H1 (cell line): ENCODE measurements around the gene THRB. TPM values are rescaled to one million over a fixed set of nuclear protein-coding genes. Genes with fewer than 3 reads are reported as not detected.

Experiments used
- CTCF ChIA-PET: fragments of 300-600 bp; sonication (Branson Sonifier 250); formaldehyde crosslinking; loops from one replicate; lab custom pipeline; 2021; ENCODE audit not compliant: partially characterized antibody; lab: Charles Lee
- POLR2A ChIA-PET: fragments of 300-600 bp; sonication (Branson Sonifier 250); formaldehyde crosslinking; loops from one replicate; lab custom pipeline; 2021; ENCODE audit warnings: inconsistent platforms; ENCODE audit not compliant: partially characterized antibody; lab: Charles Lee
- DNase-seq, 2 experiments: peaks; one replicate each; pipeline versions ENCODE4 v3.0.0 to v3.0.0-alpha.2; 2010 to 2022; ENCODE audit warnings: low spot score in 2 of 2, low read depth in 1 of 2, mixed read lengths in 1 of 2
- FAIRE-seq: peaks from 2 replicates; lab custom pipeline; 2011; peaks lifted over from hg19 to GRCh38; lab: Jason Lieb, UNC
- H2AFZ ChIP-seq: 2 replicates; pipeline ENCODE4 v1.8.1; 2012; ENCODE audit warnings: low read length, inconsistent platforms
- H2AK5ac ChIP-seq: 2 replicates; pipeline ENCODE4 v1.6.1; 2013; ENCODE audit warnings: low read depth, low read length
- H2BK120ac ChIP-seq: replicated peaks from 2 replicates; pipeline ENCODE3; 2013; ENCODE audit warnings: low read depth, low read length, inconsistent platforms
- H2BK12ac ChIP-seq: 2 replicates; pipeline ENCODE4 v1.6.1; 2013; ENCODE audit warnings: low read depth, low read length
- H2BK15ac ChIP-seq: 2 replicates; pipeline ENCODE4 v1.6.1; 2013; ENCODE audit warnings: low read length
- H2BK20ac ChIP-seq: 2 replicates; pipeline ENCODE4 v1.6.1; 2013; ENCODE audit warnings: low read length
- H2BK5ac ChIP-seq: 2 replicates; pipeline ENCODE4 v1.6.1; 2013; ENCODE audit warnings: low read depth, low read length
- H3K14ac ChIP-seq: 2 replicates; pipeline ENCODE4 v1.6.1; 2013; ENCODE audit warnings: inconsistent platforms; ENCODE audit not compliant: insufficient read length
- H3K18ac ChIP-seq: 2 replicates; pipeline ENCODE4 v1.6.1; 2013; ENCODE audit warnings: low read length; ENCODE audit errors: extremely low read depth
- H3K23ac ChIP-seq: 2 replicates; pipeline ENCODE4 v1.6.1; 2013; ENCODE audit warnings: inconsistent platforms; ENCODE audit not compliant: insufficient read length
- H3K23me2 ChIP-seq: 2 replicates; pipeline ENCODE4 v1.6.1; 2013; ENCODE audit warnings: low read depth, low read length
- H3K27ac ChIP-seq: 2 replicates; pipeline ENCODE4 v1.6.1; 2011; ENCODE audit warnings: low read depth, low read length, inconsistent platforms
- H3K27me3 ChIP-seq, 4 experiments: replicated peaks in 1 of 4; 1 replicate in 1 of 4; 2 replicates in 3 of 4; pipeline versions ENCODE4 v1.6.1 to v1.8.1; 2011 to 2013; ENCODE audit warnings: low read length in 3 of 4, mild to moderate bottlenecking in 3 of 4, inconsistent platforms in 2 of 4, mixed read lengths in 2 of 4, moderate library complexity in 1 of 4; ENCODE audit not compliant: control insufficient read depth in 3 of 4, insufficient read depth in 3 of 4; ENCODE audit errors: extremely low read depth in 1 of 4
- H3K36me3 ChIP-seq, 4 experiments: 2 replicates each; pipeline versions ENCODE4 v1.6.1 to v1.8.1; 2011 to 2013; ENCODE audit warnings: mild to moderate bottlenecking in 4 of 4, low read length in 3 of 4, moderate library complexity in 2 of 4, control low read depth in 1 of 4, inconsistent platforms in 1 of 4; ENCODE audit not compliant: insufficient read depth in 4 of 4, control insufficient read depth in 2 of 4
- H3K4ac ChIP-seq: replicated peaks from 2 replicates; pipeline ENCODE3; 2013; ENCODE audit warnings: low read length, low read depth, mixed read lengths, inconsistent platforms; ENCODE audit not compliant: insufficient read length
- H3K4me1 ChIP-seq, 4 experiments: replicated peaks in 1 of 4; 1 replicate in 1 of 4; 2 replicates in 3 of 4; pipeline versions ENCODE4 v1.6.1 to v1.8.1; 2011 to 2013; ENCODE audit warnings: low read length in 3 of 4, inconsistent platforms in 2 of 4, mixed read lengths in 1 of 4; ENCODE audit not compliant: insufficient read depth in 4 of 4, control insufficient read depth in 3 of 4
- H3K4me2 ChIP-seq, 2 experiments: 2 replicates each; pipeline versions ENCODE4 v1.6.1 to v1.8.1; 2011 to 2013; ENCODE audit warnings: low read depth in 2 of 2, low read length in 2 of 2, control low read depth in 1 of 2, inconsistent platforms in 1 of 2, mild to moderate bottlenecking in 1 of 2; ENCODE audit not compliant: insufficient read depth in 1 of 2
- H3K4me3 ChIP-seq, 4 experiments: fragments of 200-600, 300-600 bp in 1 of 4; sonication (generic), shearing (Covaris generic), sonication (Bioruptor Twin) in 1 of 4; 2 replicates each; pipeline versions ENCODE4 v1.5.1 to v1.8.1; 2011 to 2016; ENCODE audit warnings: low read length in 4 of 4, low read depth in 3 of 4, control low read depth in 2 of 4, inconsistent platforms in 2 of 4, mild to moderate bottlenecking in 2 of 4, mixed read lengths in 1 of 4, moderate library complexity in 1 of 4; ENCODE audit not compliant: insufficient read depth in 2 of 4; ENCODE audit errors: extremely low read depth in 1 of 4
- H3K56ac ChIP-seq: replicated peaks from 2 replicates; pipeline ENCODE3; 2013; ENCODE audit warnings: low read depth, mild to moderate bottlenecking, mixed read lengths, low read length, inconsistent platforms; ENCODE audit not compliant: insufficient read length
- H3K79me1 ChIP-seq: 2 replicates; pipeline ENCODE4 v1.6.1; 2013; ENCODE audit warnings: low read depth, low read length, control low read depth
- H3K79me2 ChIP-seq, 2 experiments: 2 replicates each; pipeline versions ENCODE4 v1.6.1 to v1.8.1; 2012 to 2013; ENCODE audit warnings: low read length in 2 of 2, mild to moderate bottlenecking in 2 of 2, inconsistent platforms in 1 of 2; ENCODE audit not compliant: insufficient read depth in 2 of 2, control insufficient read depth in 1 of 2
- H3K9ac ChIP-seq, 4 experiments: replicated peaks in 1 of 4; 1 replicate in 1 of 4; 2 replicates in 3 of 4; pipeline versions ENCODE4 v1.6.1 to v1.8.1; 2011 to 2013; ENCODE audit warnings: low read depth in 3 of 4, low read length in 3 of 4, control low read depth in 2 of 4, mild to moderate bottlenecking in 2 of 4, moderate library complexity in 2 of 4, inconsistent platforms in 1 of 4; ENCODE audit errors: extremely low read depth in 1 of 4
- H3K9me3 ChIP-seq, 2 experiments: 2 replicates each; pipeline versions ENCODE4 v1.6.1 to v1.8.1; 2012 to 2013; ENCODE audit warnings: mild to moderate bottlenecking in 2 of 2, moderate library complexity in 2 of 2, control low read depth in 1 of 2, inconsistent platforms in 1 of 2, low read depth in 1 of 2, low read length in 1 of 2, mixed read lengths in 1 of 2; ENCODE audit not compliant: insufficient read depth in 2 of 2
- H4K20me1 ChIP-seq, 2 experiments: replicated peaks in 1 of 2; 2 replicates each; pipeline versions ENCODE3 to v1.8.1; 2011 to 2013; ENCODE audit warnings: inconsistent platforms in 2 of 2, low read length in 2 of 2, mild to moderate bottlenecking in 1 of 2; ENCODE audit not compliant: insufficient read depth in 2 of 2, control insufficient read depth in 1 of 2
- H4K5ac ChIP-seq: 2 replicates; pipeline ENCODE4 v1.6.1; 2013; ENCODE audit warnings: low read length, low read depth, mixed read lengths, inconsistent platforms; ENCODE audit not compliant: insufficient read length
- H4K8ac ChIP-seq: 2 replicates; pipeline ENCODE4 v1.8.0; 2013; ENCODE audit warnings: mild to moderate bottlenecking, moderate library complexity, low read length, inconsistent platforms; ENCODE audit not compliant: insufficient read depth; ENCODE audit errors: extremely low read depth
- H4K91ac ChIP-seq: replicated peaks from 2 replicates; pipeline ENCODE3; 2013; ENCODE audit warnings: low read length, mixed read lengths, inconsistent platforms; ENCODE audit not compliant: insufficient read length
- CBX5 ChIP-seq: fragments of 300-800, 300-1000 bp; sonication (generic); IDR thresholded peaks from 2 replicates; pipeline ENCODE4 v1.7.1; 2016; ENCODE audit warnings: antibody characterized with exemption, low read length, low read depth
- CTBP2 ChIP-seq: IDR thresholded peaks from 2 replicates; pipeline ENCODE4 v1.7.0; 2011; ENCODE audit warnings: borderline replicate concordance, mild to moderate bottlenecking, moderate library complexity, mixed read lengths, low read length; ENCODE audit not compliant: insufficient read depth, insufficient read length
- JUN ChIP-seq: IDR thresholded peaks from 2 replicates; pipeline ENCODE4 v1.6.1; 2011; ENCODE audit warnings: low read depth, mild to moderate bottlenecking, improper control_type of control experiment, low read length
- KDM1A ChIP-seq: fragments of 200-600, 300-600 bp; sonication (generic); IDR thresholded peaks from 2 replicates; pipeline ENCODE4 v1.7.1; 2016; ENCODE audit warnings: mild to moderate bottlenecking, low read length, borderline replicate concordance
- NRF1 ChIP-seq: IDR thresholded peaks from 2 replicates; pipeline ENCODE4 v1.6.1; 2011; ENCODE audit warnings: mild to moderate bottlenecking, low read depth, low read length, improper control_type of control experiment
- RNF2 ChIP-seq: fragments of 200-900, 300-1000 bp; sonication (generic); IDR thresholded peaks from 2 replicates; pipeline ENCODE4 v1.7.1; 2016; ENCODE audit warnings: borderline replicate concordance, low read depth, mild to moderate bottlenecking, antibody characterized with exemption, low read length; ENCODE audit not compliant: poor library complexity, severe bottlenecking; ENCODE audit errors: missing control alignments
- SRF ChIP-seq: IDR thresholded peaks from 2 replicates; pipeline ENCODE4 v1.6.1; 2011; ENCODE audit warnings: mild to moderate bottlenecking, low read depth, low read length, moderate library complexity
- WGBS, 2 experiments: shearing (Covaris generic) in 1 of 2; methylation state at CpG; one replicate each; pipeline versions ENCODE4 v1.1.6 to v1.1.7; 2013 to 2015; ENCODE audit warnings: low lambda C conversion rate in 2 of 2, mixed read lengths in 2 of 2, inconsistent platforms in 1 of 2, low coverage in 1 of 2, missing lambda C conversion rate in 1 of 2; ENCODE audit not compliant: insufficient replicate concordance in 2 of 2, insufficient coverage in 1 of 2, insufficient read length in 1 of 2; ENCODE audit errors: extremely low coverage in 1 of 2, missing lambda C conversion rate in 1 of 2; 5-methylcytosine and 5-hydroxymethylcytosine counted together
- polyA plus RNA-seq, 7 experiments: library from polyadenylated mRNA; depleted of rRNA in 3 of 7; stranded (reverse) in 5 of 7; unstranded in 2 of 7; fragments of >200 nt in 5 of 7; fragments of 200-250 nt in 2 of 7; gene quantifications; 1 replicate in 5 of 7; 2 replicates in 1 of 7; 4 replicates in 1 of 7; pipeline versions ENCODE4 v1.2.1 to v1.2.3, GENCODE V29; 2011 to 2013; ENCODE audit warnings: missing spikeins in 2 of 7, mixed read lengths in 2 of 7
- total RNA-seq: library from RNA; stranded (reverse); fragmentation: NEBNext Ultra II Directional; extraction: Animal tissue kit (Norgen Biotek cat#: 25700); gene quantifications from 2 replicates; pipeline ENCODE4 v1.2.1, GENCODE V29; 2021

THRB gene
- total and polyA plus RNA-seq, 2 of the 8 experiments (the other 6 are each of a cell fraction or from before 2014, with no cell fraction given): 0.98 to 3.9 TPM

DNA sequence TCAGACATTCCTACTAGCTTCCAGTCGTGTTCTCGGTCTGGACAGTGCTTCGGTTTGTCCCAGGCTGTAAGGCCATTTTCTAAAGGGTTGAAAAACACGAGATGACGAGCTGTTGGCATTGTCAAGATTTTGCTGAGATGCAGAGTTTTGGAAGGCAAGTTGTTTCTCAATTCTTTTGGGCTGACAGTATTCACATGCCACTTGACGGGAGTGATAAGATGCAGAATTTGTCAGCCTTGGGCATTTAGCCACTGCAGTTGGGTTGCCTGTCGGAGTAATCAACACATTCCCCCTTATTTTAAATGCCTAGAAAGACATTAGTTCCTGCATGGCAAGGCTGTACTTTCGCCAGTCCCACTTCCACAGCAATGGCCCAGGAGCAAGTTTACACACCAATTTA, 304.4 kb downstream of the THRB start:
- no peak for FAIRE-seq
- Histone ChIP-seq H2AK5ac (no peak overlapping the region), H2AFZ (no peak overlapping the region), H3K23ac (no peak overlapping the region), H3K4me1 (no peaks in the 10 kb centered on the region), H4K20me1 (no peaks in the 10 kb centered on the region), H3K23me2 (no peaks in the 10 kb centered on the region), H2BK12ac (no peak overlapping the region), H4K91ac (no peak overlapping the region), H3K4me2 (no peak overlapping the region), H2BK120ac (no peak overlapping the region), H4K8ac (no peak overlapping the region), H3K27me3 (no peaks in the 10 kb centered on the region), H3K9ac (no peak overlapping the region; a peak in 1 of 7 replicates), H3K56ac (no peak overlapping the region), H2BK5ac (no peak overlapping the region), H3K18ac (no peak overlapping the region), H2BK20ac (no peak overlapping the region), H3K9me3 (no peaks in the 10 kb centered on the region), H3K4ac (no peak overlapping the region), H3K79me1 (no peaks in the 10 kb centered on the region), H3K4me3 (no peak overlapping the region), H3K27ac (no peak overlapping the region), H4K5ac (no peak overlapping the region), H2BK15ac (no peak overlapping the region), H3K79me2 (no peaks in the 10 kb centered on the region), H3K14ac (no peak overlapping the region), H3K36me3 (no peaks in the 10 kb centered on the region)
- no peak for DNase-seq
- WGBS, 2 experiments: 90% methylated on average over 8 of the region's 8 CpGs; no CpG with 5 or more reads in 1 of the 2 experiments
- ChIA-PET CTCF (interaction anchor here (0.9 to 3.4 kb wide), 6 partner anchors 11 to 191 kb away, joined by 3 to 21 read pairs (median 4); no protein-coding TSS in a partner anchor), POLR2A (no interaction called here)
- no peak for TF ChIP-seq SRF
- no peak for TF ChIP-seq CBX5
- TF ChIP-seq CTBP2: no peak
- no peak for TF ChIP-seq RNF2
- TF ChIP-seq NRF1: no peak
- TF ChIP-seq KDM1A: no peak
- no peak for TF ChIP-seq JUN
